ENCODE measurements around the gene UBALD2. TPM values are rescaled to one million over a fixed set of nuclear protein-coding genes. Genes with fewer than 3 reads are reported as not detected.

The UBALD2 gene
- total and polyA plus RNA-seq, 2 of the 4 experiments (the other 2 are of a cell fraction): 0.90 to 12.1 TPM

GRCh38 chr17:76312735-76313134 is 47.6 kb downstream of the UBALD2 start:
- Histone ChIP-seq H3K4ac (ENCODE audit: low read depth, low read length) (no peak overlapping the region), H3K18ac (ENCODE audit: low read depth, low read length) (no peak overlapping the region), H3K36me3 (ENCODE audit: control insufficient read depth, insufficient read depth, low read length) (peaks cover 34% of the 10 kb centered on the region), H4K5ac (ENCODE audit: low read depth, low read length) (no peak overlapping the region), H2AFZ (replicated peaks; ENCODE audit: low read length, poor library complexity) (no peak overlapping the region), H4K8ac (ENCODE audit: low read depth in 2 of 2, low read length in 2 of 2) (no peak overlapping the region), H4K91ac (ENCODE audit: insufficient read depth, low read depth, low read length) (no peak overlapping the region), H4K20me1 (ENCODE audit: insufficient read depth, low read length) (0 out of 2 replicates have a peak, but pooled peaks cover 3% of the 10 kb centered on the region), H2BK20ac (ENCODE audit: low read depth, low read length) (no peak overlapping the region), H3K23ac (ENCODE audit: low read depth, low read length) (no peak overlapping the region), H3K4me1 (ENCODE audit: control insufficient read depth, insufficient read depth, low read length) (peaks cover 5% of the 10 kb centered on the region; the same call in 1 of the 2 replicates), H3K9ac (ENCODE audit: low read depth, low read length) (no peak overlapping the region), H2AK5ac (ENCODE audit: low read depth, low read length) (no peak overlapping the region), H3K27ac (ENCODE audit: insufficient read depth, low read length) (no peak overlapping the region), H3K4me3 (ENCODE audit: insufficient read depth, low read depth, low read length) (no peak overlapping the region), H2BK15ac (ENCODE audit: low read depth, low read length) (no peak overlapping the region), H3K27me3 (ENCODE audit: control insufficient read depth, insufficient read depth, low read length) (no peaks in the 10 kb centered on the region), H2BK120ac (ENCODE audit: low read depth, low read length) (no peak overlapping the region), H3K9me1 (ENCODE audit: insufficient read depth, low read length) (0 out of 2 replicates have a peak, but pooled peaks cover 4% of the 10 kb centered on the region), H2AK9ac (replicated peaks; ENCODE audit: low read depth, low read length, poor library complexity) (no peak overlapping the region), H3K14ac (replicated peaks; ENCODE audit: low read depth, low read length) (no peak overlapping the region), H2BK5ac (ENCODE audit: low read depth, low read length, poor library complexity, severe bottlenecking) (no peak overlapping the region), H3K4me2 (ENCODE audit: low read depth, low read length) (no peak overlapping the region), H3K9me3 (ENCODE audit: control insufficient read depth, insufficient read depth, low read length) (no peaks in the 10 kb centered on the region), H3K79me1 (ENCODE audit: low read depth in 1 of 2, low read length in 2 of 2) (peaks cover 4 to 27% of the 10 kb centered on the region in 2 experiments; a peak in 2 of 4 replicates), H3K56ac (ENCODE audit: extremely low read depth, insufficient read depth, low read length) (no peak overlapping the region)
- no TSS peak for BruUV-seq (replicated peaks)
- dilution Hi-C loops (cut with HindIII; ENCODE audit: low sequenced_read_pairs, unreplicated experiment): no loop called here
- TF ChIP-seq BHLHE40 (IDR thresholded peaks at IDR 0.05; ENCODE audit: low read depth, low read length) (no peak), NFE2L2 (IDR thresholded peaks at IDR 0.05; ENCODE audit: low read depth, low read length) (no peak), CEBPB (IDR thresholded peaks at IDR 0.05; ENCODE audit: low read depth, low read length) (no peak), ELK1 (IDR thresholded peaks at IDR 0.05; ENCODE audit: borderline replicate concordance, low read depth, low read length) (no peak), CHD1 (IDR thresholded peaks at IDR 0.05; ENCODE audit: low read depth, low read length) (no peak), MAFK (IDR thresholded peaks at IDR 0.05; ENCODE audit: low read depth, low read length) (no peak), CTCF (conservative IDR thresholded peaks at IDR 0.05; ENCODE audit: low read depth, low read length) (no peak), MXI1 (IDR thresholded peaks at IDR 0.05; ENCODE audit: borderline replicate concordance, low read depth, low read length) (no peak), SMC3 (IDR thresholded peaks at IDR 0.05; ENCODE audit: low read depth, low read length) (no peak), FOS (IDR thresholded peaks at IDR 0.05; ENCODE audit: low read depth, low read length) (no peak), RAD21 (IDR thresholded peaks at IDR 0.05; ENCODE audit: low read length) (no peak), POLR2A (IDR thresholded peaks at IDR 0.05; ENCODE audit: low read depth, low read length) (no peak), RFX5 (IDR thresholded peaks at IDR 0.05; ENCODE audit: low read depth, low read length) (no peak), MAZ (IDR thresholded peaks at IDR 0.05; ENCODE audit: borderline replicate concordance, low read depth, low read length) (no peak), RCOR1 (IDR thresholded peaks at IDR 0.05; ENCODE audit: insufficient replicate concordance, low read length) (no peak)
- POLR2A ChIA-PET (ENCODE audit: unreplicated experiment): no interaction called here
- ATAC-seq (ENCODE audit: low read depth) (no peak), DNase-seq (no peak)
- in situ Hi-C loops (cut with MboI; ENCODE audit: low sequenced_read_pairs): no loop called here
- no CpG with 5 or more reads among the region's 9 CpGs for WGBS, 2 experiments (ENCODE audit: extremely low coverage in 2 of 2, insufficient read length in 1 of 2)
- intact Hi-C loops (cut with micrococcal nuclease): loop anchor here (10.0 kb wide), 1 partner anchor 142 kb away; the partner anchor contains the start of gene UBE2O
- CTCF ChIA-PET: interaction anchor here (1.0 kb wide), 1 partner anchor 73 kb away, joined by 3 read pairs; no protein-coding TSS in a partner anchor

All from IMR-90 (cell line).